GM10266 (cell line): ENCODE measurements around the gene KCNJ5.

Experiments
- DNase-seq: peaks from one replicate; pipeline ENCODE4 v3.0.0; 2012; ENCODE audit errors: extremely low spot score
- CTCF ChIP-seq: IDR thresholded peaks from 2 replicates; pipeline ENCODE4 v1.5.1; 2012; ENCODE audit warnings: mild to moderate bottlenecking, low read depth; ENCODE audit not compliant: control insufficient read depth, insufficient read depth; ENCODE audit errors: missing control alignments

Gene KCNJ5

GRCh38 chr11:128949791-128950454 is 58.8 kb downstream of the KCNJ5 start:
- no peak for TF ChIP-seq CTCF
- DNase-seq: no peak

GRCh38 chr11:128953151-128953550 is 62.0 kb downstream of the KCNJ5 start:
- TF ChIP-seq CTCF: no peak
- DNase-seq: no peak

GRCh38 chr11:128955636-128956035 is 64.5 kb downstream of the KCNJ5 start:
- no peak for TF ChIP-seq CTCF
- DNase-seq: no peak

GRCh38 chr11:128956401-128957201 is 65.4 kb downstream of the KCNJ5 start:
- TF ChIP-seq CTCF: peak; percentile 65
- peak; percentile 58 for DNase-seq

- no peak for TF ChIP-seq CTCF
- DNase-seq: no peak
These were observed 66.0 kb downstream of the KCNJ5 start for GRCh38 chr11:128957202-128957482.

- no peak for DNase-seq
- no peak for TF ChIP-seq CTCF
These were observed 70.5 kb downstream of the KCNJ5 start for GRCh38 chr11:128961645-128962044.

GRCh38 chr11:128962896-128963295 is 71.7 kb downstream of the KCNJ5 start:
- DNase-seq: no peak

More at GRCh38 chr11:128962896-128963295, 71.7 kb downstream of the KCNJ5 start:
- TF ChIP-seq CTCF: no peak
